Germinal center (tissue), 1 donor: ENCODE results near the gene ATP2A2.
"Not testable (repeated sequence)": the region's sequence is repeated elsewhere in the genome, so short reads cannot be mapped to it uniquely, and the experiment has no call there.

Source experiments
- DNase-seq: peaks from one replicate; pipeline ENCODE4 v3.0.0; 2012; ENCODE audit warnings: mixed read lengths, low spot score

The ATP2A2 gene

DNA sequence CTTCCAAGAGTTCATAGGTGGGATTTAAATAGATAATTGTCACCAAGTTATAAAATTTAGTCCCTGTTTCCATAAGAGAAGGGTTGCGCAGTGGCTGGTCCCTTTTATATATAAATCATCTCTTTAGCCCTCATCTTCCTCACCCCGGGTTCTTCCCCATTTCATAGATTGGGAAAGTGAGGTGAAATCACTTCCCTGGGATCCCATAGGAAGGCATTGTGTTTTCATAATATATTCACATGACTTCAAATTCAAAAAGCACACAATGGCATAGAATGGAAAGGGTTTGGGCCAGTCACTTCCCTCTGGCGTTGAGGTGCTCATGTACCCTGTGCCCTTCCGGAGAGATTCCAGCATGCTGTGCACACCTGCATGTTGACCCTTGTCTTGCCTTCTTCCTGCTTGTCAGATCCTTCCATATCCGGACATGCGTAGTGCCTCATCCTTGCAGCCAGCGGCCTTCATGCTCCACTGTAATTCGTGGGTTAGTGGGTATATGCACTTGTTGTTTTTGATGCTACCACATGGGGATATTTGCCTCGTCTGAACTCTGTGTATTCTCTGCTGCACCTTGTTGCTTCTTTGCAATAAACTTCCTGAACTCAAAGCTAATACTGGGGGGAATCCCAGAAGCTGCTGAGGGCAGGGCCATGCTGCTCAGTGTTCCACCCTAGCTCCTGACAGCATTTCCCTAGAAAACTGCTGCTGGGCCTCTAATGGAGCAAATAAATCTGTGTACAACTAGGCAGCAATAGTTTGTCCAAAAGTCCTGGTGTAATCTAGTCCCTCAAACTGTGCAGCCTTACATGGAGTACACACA is 62.9 kb downstream of the ATP2A2 start:
- DNase-seq = no peak

GRCh38 chr12:110344657-110345056 is 63.6 kb downstream of the ATP2A2 start:
- DNase-seq = no peak

- DNase-seq = no peak
Measured at GRCh38 chr12:110345176-110345661, 64.2 kb downstream of the ATP2A2 start.

DNA sequence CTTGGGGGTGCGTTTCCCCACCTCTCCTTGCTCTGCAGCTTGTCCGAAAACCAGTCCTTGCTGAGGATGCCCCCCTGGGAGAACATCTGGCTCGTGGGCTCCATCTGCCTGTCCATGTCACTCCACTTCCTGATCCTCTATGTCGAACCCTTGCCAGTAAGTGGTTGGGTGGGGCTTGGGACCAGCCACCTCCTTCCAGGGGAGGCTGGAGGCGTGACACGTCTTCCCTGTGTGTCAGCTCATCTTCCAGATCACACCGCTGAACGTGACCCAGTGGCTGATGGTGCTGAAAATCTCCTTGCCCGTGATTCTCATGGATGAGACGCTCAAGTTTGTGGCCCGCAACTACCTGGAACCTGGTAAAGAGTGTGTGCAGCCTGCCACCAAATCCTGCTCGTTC is 64.9 kb downstream of the ATP2A2 start:
- DNase-seq = no peak

DNA sequence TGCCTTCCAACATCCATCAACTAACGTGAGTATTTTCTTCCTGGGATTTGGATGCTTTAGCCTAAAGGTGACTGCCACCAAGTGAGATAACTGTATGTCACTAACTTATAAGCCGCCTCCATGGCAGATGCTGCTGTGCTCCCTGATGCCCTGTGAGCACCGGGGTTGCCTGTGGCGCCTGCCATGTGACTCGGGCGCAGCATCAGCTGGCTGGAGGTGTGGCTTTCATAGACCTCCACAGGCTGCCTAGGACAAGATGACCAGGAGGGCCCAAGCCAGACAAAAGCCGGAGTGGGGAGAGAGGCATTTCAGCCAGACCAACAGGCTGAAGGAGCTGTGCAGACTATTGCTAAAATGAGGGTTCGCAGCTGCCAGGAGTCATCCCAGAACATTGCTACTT is 66.7 kb downstream of the ATP2A2 start:
- DNase-seq = no peak

GRCh38 chr12:110348431-110349059 is 67.5 kb downstream of the ATP2A2 start:
- DNase-seq = no peak

GRCh38 chr12:110349096-110349495 is 68.0 kb downstream of the ATP2A2 start:
- DNase-seq = no peak

DNA sequence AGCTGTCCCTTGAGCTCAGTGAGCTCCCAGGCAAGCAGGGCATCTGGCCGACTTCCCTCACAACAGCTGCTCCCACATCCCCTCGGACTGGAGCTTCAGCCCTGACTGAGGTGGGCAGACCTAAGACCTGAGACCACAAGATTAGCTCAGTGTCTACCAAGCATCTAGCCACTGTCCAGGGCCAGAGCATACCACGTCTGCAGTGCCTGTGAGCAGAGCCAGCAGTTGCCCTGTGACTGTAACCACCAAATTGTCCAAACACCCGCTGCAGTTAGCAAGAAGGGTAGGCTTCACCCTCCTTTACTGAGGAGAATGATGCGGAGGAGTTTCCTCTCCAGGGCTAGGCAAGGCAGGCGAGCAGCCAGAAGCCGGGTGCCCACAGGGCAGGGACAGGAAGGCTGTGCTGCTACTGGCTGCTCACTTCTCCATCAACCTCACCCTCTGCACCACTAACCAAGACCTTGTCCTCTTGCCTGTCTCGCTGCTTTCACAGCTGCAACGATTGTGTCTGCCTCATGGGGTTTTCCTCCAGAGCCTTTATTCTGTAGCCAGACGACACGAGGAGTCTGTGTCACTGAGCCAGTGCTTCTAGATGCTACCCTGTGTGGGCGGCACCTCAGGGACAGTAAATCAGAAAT is 68.6 kb downstream of the ATP2A2 start:
- no peak for DNase-seq

- no peak for DNase-seq
Measured at GRCh38 chr12:110351119-110351518, 70.1 kb downstream of the ATP2A2 start.

- DNase-seq = no peak
Measured at GRCh38 chr12:110352401-110352800, 71.4 kb downstream of the ATP2A2 start.

GRCh38 chr12:110353211-110353965 is 72.3 kb downstream of the ATP2A2 start:
- DNase-seq = no peak

GRCh38 chr12:110354172-110354780 is 73.2 kb downstream of the ATP2A2 start:
- no peak for DNase-seq

DNA sequence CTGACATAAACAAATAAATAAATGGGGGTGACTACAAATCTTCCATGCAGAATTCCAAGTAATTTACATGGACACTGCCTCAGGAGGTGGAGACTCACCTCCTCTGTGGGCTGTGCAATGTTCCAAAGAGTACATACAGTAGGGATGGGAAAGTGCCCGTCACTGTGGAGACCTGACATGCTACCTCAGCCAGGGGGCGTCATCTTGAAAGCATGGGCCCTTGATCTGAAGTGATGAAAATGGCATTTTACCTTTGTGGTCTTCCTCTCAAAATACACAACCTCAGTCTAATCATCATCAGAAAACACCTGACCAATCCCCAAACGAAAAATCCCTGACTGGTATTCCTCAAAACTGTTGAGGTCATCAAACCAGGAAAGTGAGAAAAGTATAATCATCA is 74.0 kb downstream of the ATP2A2 start:
- peak; percentile 69 for DNase-seq

DNA sequence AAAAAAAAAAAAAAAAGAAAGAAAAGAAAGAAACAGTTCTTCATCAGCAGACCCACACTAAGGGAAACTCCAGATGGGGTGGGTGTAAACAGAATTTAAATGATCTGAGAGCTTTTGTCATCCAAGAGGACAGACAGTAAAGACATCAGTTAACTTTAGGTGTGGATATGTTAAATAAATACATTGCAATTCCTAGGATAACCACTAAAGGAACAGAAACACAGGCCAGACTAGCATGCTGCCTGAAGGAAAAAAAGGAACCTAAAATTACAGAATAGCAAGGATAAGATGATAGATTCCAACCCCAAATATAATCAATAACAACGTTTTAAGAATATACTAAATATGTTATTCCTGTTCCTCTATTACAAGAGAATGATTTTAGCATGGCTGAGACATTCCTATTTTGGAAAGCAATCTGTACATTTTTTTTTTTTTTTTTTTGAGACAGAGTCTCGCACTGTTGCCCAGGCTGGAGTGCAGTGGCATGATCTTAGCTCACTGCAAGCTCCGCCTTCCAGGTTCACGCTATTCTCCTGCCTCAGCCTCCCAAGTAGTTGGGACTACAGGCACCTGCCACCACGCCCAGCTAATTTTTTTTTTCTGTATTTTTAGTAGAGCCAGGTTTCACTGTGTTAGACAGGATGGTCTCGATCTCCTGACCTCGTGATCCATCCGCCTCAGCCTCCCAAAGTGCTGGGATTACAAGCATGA is 77.5 kb downstream of the ATP2A2 start:
- not testable (repeated sequence) for DNase-seq

GRCh38 chr12:110361216-110361615 is 80.2 kb downstream of the ATP2A2 start:
- DNase-seq = no peak

- no peak for DNase-seq
Measured at GRCh38 chr12:110365489-110366320, 84.7 kb downstream of the ATP2A2 start.

DNA sequence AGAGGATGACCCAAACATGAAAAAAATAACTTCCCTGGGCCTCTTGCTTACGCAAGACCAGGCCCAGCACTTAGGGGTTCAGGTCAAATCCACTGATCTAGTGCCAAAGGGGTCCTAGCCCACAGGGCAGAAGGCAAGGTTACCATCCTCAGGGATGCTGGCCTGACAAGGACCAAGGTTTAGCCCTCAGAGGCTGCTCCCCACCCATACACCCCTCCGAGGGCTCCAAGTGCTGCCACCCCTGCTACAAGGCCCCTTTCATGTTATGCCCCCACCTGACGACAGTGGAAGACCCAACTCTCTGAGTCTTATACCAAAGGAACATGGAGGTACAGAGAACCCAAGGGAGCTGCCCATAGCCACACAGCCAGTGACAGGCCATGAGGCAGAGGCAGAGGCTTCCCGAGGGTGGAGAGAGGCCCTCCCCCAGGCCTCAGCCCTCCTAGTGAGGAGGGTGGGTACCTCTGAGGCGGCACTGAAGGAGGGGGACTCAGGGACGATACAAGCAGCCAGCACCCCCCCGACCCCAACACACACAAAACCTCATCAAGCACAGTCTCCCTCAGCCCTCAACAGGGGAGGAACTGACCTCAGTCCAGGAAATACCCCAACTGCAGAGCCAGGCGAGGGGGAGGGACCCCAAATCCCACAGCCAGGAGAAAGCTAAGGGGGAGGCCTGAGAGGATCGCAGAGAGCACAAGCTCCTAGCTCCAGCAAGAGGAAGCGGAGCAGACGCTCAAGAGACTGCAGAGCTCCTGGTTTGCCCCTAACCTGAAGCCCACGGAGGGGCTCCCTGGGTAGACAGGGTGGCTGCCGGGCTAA is 85.5 kb downstream of the ATP2A2 start:
- DNase-seq = no peak

- DNase-seq = no peak
Measured at GRCh38 chr12:110367181-110367864, 86.3 kb downstream of the ATP2A2 start.

GRCh38 chr12:110369992-110370391 is 88.9 kb downstream of the ATP2A2 start:
- DNase-seq = no peak
